ENCODE data around the gene TMEM121. TPM values are rescaled to one million over a fixed set of nuclear protein-coding genes. Genes with fewer than 3 reads are reported as not detected.

The TMEM121 gene
- total and polyA plus RNA-seq, 2 of the 8 experiments (the other 6 are each of a cell fraction or from before 2014, with no cell fraction given): 1.9 TPM; not detected in 1

GRCh38 chr14:105527826-105528585 lies 1.6 kb downstream of the TMEM121 start (continued):
- TF ChIP-seq SRF (IDR thresholded peaks at IDR 0.05; ENCODE audit: low read depth, low read length): no peak
- no peak for TF ChIP-seq EGR1 (IDR thresholded peaks at IDR 0.05; ENCODE audit: borderline replicate concordance, low read depth, low read length)
- TF ChIP-seq KDM1A (IDR thresholded peaks at IDR 0.05; ENCODE audit: borderline replicate concordance, low read length): no peak
- TF ChIP-seq NRF1 (IDR thresholded peaks at IDR 0.05; ENCODE audit: low read depth, low read length): no peak
- no peak for TF ChIP-seq SIX5 (IDR thresholded peaks at IDR 0.05; ENCODE audit: low read depth, low read length)
- TF ChIP-seq RBBP5 (IDR thresholded peaks at IDR 0.05; ENCODE audit: borderline replicate concordance, low read depth, low read length): no peak
- peak; percentile 25; the same call in 1 of the 2 replicates for TF ChIP-seq TAF1 (IDR thresholded peaks at IDR 0.05; ENCODE audit: low read depth, low read length)
- no peak for TF ChIP-seq CHD7 (IDR thresholded peaks at IDR 0.05; ENCODE audit: insufficient replicate concordance, low read length)
- no peak for TF ChIP-seq BRCA1 (IDR thresholded peaks at IDR 0.05; ENCODE audit: low read depth, low read length)
- TF ChIP-seq BACH1 (IDR thresholded peaks at IDR 0.05; ENCODE audit: low read length): no peak
- TF ChIP-seq TEAD4 (IDR thresholded peaks at IDR 0.05; ENCODE audit: low read depth, low read length): no peak

Measured in H1 (cell line).